ENCODE results near the gene SFT2D3. TPM values are rescaled to one million over a fixed set of nuclear protein-coding genes. Genes with fewer than 3 reads are reported as not detected.

Gene SFT2D3
- total and polyA plus RNA-seq, 9 of the 15 experiments (the other 6 are each of a cell fraction or from before 2014, with no cell fraction given): 7.5 to 9.9 (median 8.9) TPM; not detected in 2

- TF ChIP-seq ATF6 (CRISPR knock-in tag; IDR thresholded peaks at IDR 0.05): 0 out of 2 replicates have a peak, but pooled peaks have one; percentile 35
- TF ChIP-seq ZBTB43 (CRISPR knock-in tag; IDR thresholded peaks at IDR 0.05): peak; percentile 43; the same call in 1 of the 2 replicates
- TF ChIP-seq PHB (CRISPR knock-in tag; IDR thresholded peaks at IDR 0.05): no peak
- peak in 1 of 2 experiments; percentile 92; a peak in 1 of 3 replicates for TF ChIP-seq CBX3 (IDR thresholded peaks at IDR 0.05; ENCODE audit: borderline replicate concordance in 1 of 2, low read length in 2 of 2)
- TF ChIP-seq NFE2 (IDR thresholded peaks at IDR 0.05; ENCODE audit: low read depth): peak; percentile 81
- TF ChIP-seq MAX (CRISPR knock-in tag; IDR thresholded peaks at IDR 0.05): peak; percentile 98
- TF ChIP-seq STAG1 (CRISPR knock-in tag; IDR thresholded peaks at IDR 0.05; ENCODE audit: borderline replicate concordance): no peak
- no peak for TF ChIP-seq ZNF717 (CRISPR knock-in tag; IDR thresholded peaks at IDR 0.05)
- TF ChIP-seq TBL1XR1 (IDR thresholded peaks at IDR 0.05; ENCODE audit: low read length in 2 of 2): peak in 1 of 2 experiments; percentile 74; a peak in 1 of 4 replicates
- TF ChIP-seq THRAP3 (IDR thresholded peaks at IDR 0.05; ENCODE audit: borderline replicate concordance): peak; percentile 38; the same call in 1 of the 2 replicates
- peak; percentile 84 for TF ChIP-seq ZEB2 (IDR thresholded peaks at IDR 0.05)
- TF ChIP-seq, protein P1, sequence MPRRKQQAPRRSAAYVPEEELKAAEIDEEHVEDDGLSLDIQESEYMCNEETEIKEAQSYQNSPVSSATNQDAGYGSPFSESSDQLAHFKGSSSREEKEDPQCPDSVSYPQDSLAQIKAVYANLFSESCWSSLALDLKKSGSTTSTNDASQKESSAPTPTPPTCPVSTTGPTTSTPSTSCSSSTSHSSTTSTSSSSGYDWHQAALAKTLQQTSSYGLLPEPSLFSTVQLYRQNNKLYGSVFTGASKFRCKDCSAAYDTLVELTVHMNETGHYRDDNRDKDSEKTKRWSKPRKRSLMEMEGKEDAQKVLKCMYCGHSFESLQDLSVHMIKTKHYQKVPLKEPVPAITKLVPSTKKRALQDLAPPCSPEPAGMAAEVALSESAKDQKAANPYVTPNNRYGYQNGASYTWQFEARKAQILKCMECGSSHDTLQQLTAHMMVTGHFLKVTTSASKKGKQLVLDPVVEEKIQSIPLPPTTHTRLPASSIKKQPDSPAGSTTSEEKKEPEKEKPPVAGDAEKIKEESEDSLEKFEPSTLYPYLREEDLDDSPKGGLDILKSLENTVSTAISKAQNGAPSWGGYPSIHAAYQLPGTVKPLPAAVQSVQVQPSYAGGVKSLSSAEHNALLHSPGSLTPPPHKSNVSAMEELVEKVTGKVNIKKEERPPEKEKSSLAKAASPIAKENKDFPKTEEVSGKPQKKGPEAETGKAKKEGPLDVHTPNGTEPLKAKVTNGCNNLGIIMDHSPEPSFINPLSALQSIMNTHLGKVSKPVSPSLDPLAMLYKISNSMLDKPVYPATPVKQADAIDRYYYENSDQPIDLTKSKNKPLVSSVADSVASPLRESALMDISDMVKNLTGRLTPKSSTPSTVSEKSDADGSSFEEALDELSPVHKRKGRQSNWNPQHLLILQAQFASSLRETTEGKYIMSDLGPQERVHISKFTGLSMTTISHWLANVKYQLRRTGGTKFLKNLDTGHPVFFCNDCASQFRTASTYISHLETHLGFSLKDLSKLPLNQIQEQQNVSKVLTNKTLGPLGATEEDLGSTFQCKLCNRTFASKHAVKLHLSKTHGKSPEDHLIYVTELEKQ (CRISPR knock-in tag; IDR thresholded peaks at IDR 0.05): no peak
- peak; percentile 51; the same call in 1 of the 2 replicates for TF ChIP-seq ESRRA (IDR thresholded peaks at IDR 0.05; ENCODE audit: borderline replicate concordance, low read depth)
- no peak for TF ChIP-seq PTRF (tag; IDR thresholded peaks at IDR 0.05)
- peak; percentile 63 for TF ChIP-seq TAF9B (IDR thresholded peaks at IDR 0.05; ENCODE audit: partially characterized antibody)
- TF ChIP-seq, protein P2, sequence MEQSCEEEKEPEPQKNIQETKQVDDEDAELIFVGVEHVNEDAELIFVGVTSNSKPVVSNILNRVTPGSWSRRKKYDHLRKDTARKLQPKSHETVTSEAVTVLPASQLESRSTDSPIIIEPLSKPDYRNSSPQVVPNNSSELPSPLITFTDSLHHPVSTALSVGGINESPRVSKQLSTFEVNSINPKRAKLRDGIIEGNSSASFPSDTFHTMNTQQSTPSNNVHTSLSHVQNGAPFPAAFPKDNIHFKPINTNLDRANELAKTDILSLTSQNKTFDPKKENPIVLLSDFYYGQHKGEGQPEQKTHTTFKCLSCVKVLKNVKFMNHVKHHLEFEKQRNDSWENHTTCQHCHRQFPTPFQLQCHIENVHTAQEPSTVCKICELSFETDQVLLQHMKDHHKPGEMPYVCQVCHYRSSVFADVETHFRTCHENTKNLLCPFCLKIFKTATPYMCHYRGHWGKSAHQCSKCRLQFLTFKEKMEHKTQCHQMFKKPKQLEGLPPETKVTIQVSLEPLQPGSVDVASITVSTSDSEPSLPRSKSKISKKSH (CRISPR knock-in tag; IDR thresholded peaks at IDR 0.05): no peak
- TF ChIP-seq, protein P3, sequence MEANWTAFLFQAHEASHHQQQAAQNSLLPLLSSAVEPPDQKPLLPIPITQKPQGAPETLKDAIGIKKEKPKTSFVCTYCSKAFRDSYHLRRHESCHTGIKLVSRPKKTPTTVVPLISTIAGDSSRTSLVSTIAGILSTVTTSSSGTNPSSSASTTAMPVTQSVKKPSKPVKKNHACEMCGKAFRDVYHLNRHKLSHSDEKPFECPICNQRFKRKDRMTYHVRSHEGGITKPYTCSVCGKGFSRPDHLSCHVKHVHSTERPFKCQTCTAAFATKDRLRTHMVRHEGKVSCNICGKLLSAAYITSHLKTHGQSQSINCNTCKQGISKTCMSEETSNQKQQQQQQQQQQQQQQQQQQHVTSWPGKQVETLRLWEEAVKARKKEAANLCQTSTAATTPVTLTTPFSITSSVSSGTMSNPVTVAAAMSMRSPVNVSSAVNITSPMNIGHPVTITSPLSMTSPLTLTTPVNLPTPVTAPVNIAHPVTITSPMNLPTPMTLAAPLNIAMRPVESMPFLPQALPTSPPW (CRISPR knock-in tag; IDR thresholded peaks at IDR 0.05): peak; percentile 16; the same call in 1 of the 2 replicates
- TF ChIP-seq MBD2 (IDR thresholded peaks at IDR 0.05; ENCODE audit: borderline replicate concordance, low read depth): no peak
Measured at GRCh38 chr2:127700527-127701192, 637 bp upstream of the SFT2D3 start (continued).

Measured in K562 (cell line).